Panc1 (cell line): Measurements from ENCODE around the gene CYP24A1. TPM values are rescaled to one million over a fixed set of nuclear protein-coding genes. Genes with fewer than 3 reads are reported as not detected.

Experiments used
- ATAC-seq: fragments of 200-7000 bp; cut with Tn5 transposase; 2 replicates; pipeline ENCODE4 v1.9.1; 2020; ENCODE audit warnings: mild to moderate bottlenecking, moderate library complexity
- BruUV-seq: library from RNA; stranded (reverse); fragments of 400-500 nt; replicated peaks from 2 replicates; lab custom pipeline; 2021; lab: Mats Ljungman, UMichigan
- CTCF ChIA-PET: fragments of 300-600 bp; sonication (Branson Sonifier 250); formaldehyde crosslinking; loops from one replicate; lab custom pipeline; 2022; ENCODE audit warnings: antibody characterized with exemption; lab: Charles Lee
- POLR2A ChIA-PET: fragments of 300-600 bp; sonication (Branson Sonifier 250); formaldehyde crosslinking; loops from one replicate; lab custom pipeline; 2022; ENCODE audit warnings: antibody characterized with exemption; lab: Charles Lee
- DNase-seq: peaks from one replicate; pipeline ENCODE4 v3.0.0-alpha.2; 2010; ENCODE audit warnings: low read depth, low spot score
- H3K27ac ChIP-seq: 2 replicates; pipeline ENCODE4 v1.5.1; 2011; ENCODE audit warnings: mild to moderate bottlenecking, low read length, inconsistent platforms
- H3K27me3 ChIP-seq: fragments of 200-500 bp; sonication (Bioruptor generic); 2 replicates; pipeline ENCODE4 v1.6.0; 2014; ENCODE audit warnings: low read length, inconsistent platforms; ENCODE audit not compliant: control insufficient read depth, insufficient read depth
- H3K36me3 ChIP-seq: fragments of 200-500 bp; sonication (Bioruptor generic); 2 replicates; pipeline ENCODE4 v1.5.1; 2014; ENCODE audit warnings: inconsistent platforms, mild to moderate bottlenecking, low read length, moderate library complexity; ENCODE audit not compliant: control insufficient read depth, insufficient read depth
- H3K4me1 ChIP-seq: 2 replicates; pipeline ENCODE4 v1.5.1; 2011; ENCODE audit warnings: inconsistent platforms, mild to moderate bottlenecking, low read length, moderate library complexity; ENCODE audit not compliant: control insufficient read depth, insufficient read depth
- H3K4me3 ChIP-seq, 2 experiments: 2 replicates each; pipeline ENCODE4 v1.5.1; 2011 to 2012; ENCODE audit warnings: low read depth in 2 of 2, low read length in 2 of 2, mild to moderate bottlenecking in 2 of 2, inconsistent platforms in 1 of 2, moderate library complexity in 1 of 2
- H3K9me3 ChIP-seq: fragments of 200-500 bp; sonication (Bioruptor generic); 2 replicates; pipeline ENCODE4 v1.5.1; 2014; ENCODE audit warnings: low read depth, mild to moderate bottlenecking, inconsistent platforms, low read length, moderate library complexity; ENCODE audit not compliant: control insufficient read depth, insufficient read depth
- CTCF ChIP-seq: fragments of 450-650 bp; IDR thresholded peaks from 2 replicates; pipeline ENCODE4 v1.5.1; 2017; ENCODE audit warnings: mild to moderate bottlenecking
- POLR2AphosphoS5 ChIP-seq: IDR thresholded peaks from 2 replicates; pipeline ENCODE4 v1.6.1; 2012; ENCODE audit warnings: mild to moderate bottlenecking, low read depth, low read length, moderate library complexity
- REST ChIP-seq, 2 experiments: IDR thresholded peaks; 2 replicates each; pipeline ENCODE4 v1.6.1; 2011 to 2012; ENCODE audit warnings: low read depth in 2 of 2, control low read depth in 1 of 2, low read length in 1 of 2, mild to moderate bottlenecking in 1 of 2, moderate library complexity in 1 of 2; ENCODE audit not compliant: insufficient read depth in 1 of 2
- SIN3A ChIP-seq: IDR thresholded peaks from 2 replicates; pipeline ENCODE4 v1.6.1; 2012; ENCODE audit warnings: low read depth, mild to moderate bottlenecking, low read length, moderate library complexity, borderline replicate concordance; ENCODE audit not compliant: insufficient read depth
- TCF7L2 ChIP-seq: IDR thresholded peaks from 2 replicates; pipeline ENCODE4 v1.6.1; 2011; ENCODE audit warnings: mild to moderate bottlenecking, low read depth, low read length, inconsistent platforms
- in situ Hi-C: cut with HindIII; loops from 2 replicates; pipeline ENCODE4 v1.10.0; 2016; ENCODE audit warnings: low sequenced_read_pairs, low pct_unique_long_range_greater_than_20kb
- intact Hi-C: fragments of 100-400 bp; cut with micrococcal nuclease; formaldehyde crosslinking; loops from one replicate; pipeline ENCODE4 v1.10.0; 2022; ENCODE audit not compliant: unreplicated experiment
- total RNA-seq: library from RNA; stranded (reverse); gene quantifications from one replicate; pipeline ENCODE4 v1.2.1, GENCODE V29; 2021; ENCODE audit not compliant: unreplicated experiment

The CYP24A1 gene
- total RNA-seq, 1 experiment from 2014 or later = 3.0 TPM

GRCh38 chr20:54174457-54175175, 830 bp upstream of the CYP24A1 start:
- Histone ChIP-seq H3K27ac (no peak overlapping the region), H3K4me3 (peak overlapping the region; percentile 40 to 49), H3K27me3 (peaks cover 17% of the 10 kb centered on the region), H3K9me3 (no peaks in the 10 kb centered on the region), H3K4me1 (peaks cover 10% of the 10 kb centered on the region), H3K36me3 (no peaks in the 10 kb centered on the region)
- DNase-seq (no peak), ATAC-seq (no peak)
- BruUV-seq = no TSS peak
- ChIA-PET CTCF (no interaction called here), POLR2A (no interaction called here)
- in situ Hi-C loops (no loop called here), intact Hi-C loops (no loop called here)
- TF ChIP-seq POLR2AphosphoS5 (no peak), SIN3A (no peak), REST (IDR thresholded peaks at IDR 0.05; ENCODE audit: insufficient read depth in 1 of 2, low read depth in 2 of 2, low read length in 1 of 2) (no peak), TCF7L2 (no peak), CTCF (no peak)

- no TSS peak for BruUV-seq
- TF ChIP-seq REST (IDR thresholded peaks at IDR 0.05; ENCODE audit: insufficient read depth in 1 of 2, low read depth in 2 of 2, low read length in 1 of 2) (no peak), CTCF (no peak), SIN3A (no peak), POLR2AphosphoS5 (no peak), TCF7L2 (no peak)
These were observed 732 bp downstream of the CYP24A1 start for GRCh38 chr20:54172856-54173652.

More at GRCh38 chr20:54172856-54173652, 732 bp downstream of the CYP24A1 start:
- intact Hi-C loops (no loop called here), in situ Hi-C loops (no loop called here)
- ATAC-seq (peak; percentile 74), DNase-seq (no peak)
- no peaks in the 10 kb centered on the region for H3K36me3 ChIP-seq
- CTCF ChIA-PET = interaction anchor here (0.7 kb wide), 1 partner anchor 27 kb away, joined by 4 read pairs; no protein-coding TSS in a partner anchor
- peaks cover 15% of the 10 kb centered on the region for H3K4me1 ChIP-seq
- peak overlapping the region; percentile 40 to 49 for H3K4me3 ChIP-seq
- H3K9me3 ChIP-seq = no peaks in the 10 kb centered on the region
- H3K27me3 ChIP-seq = peaks cover 18% of the 10 kb centered on the region
- H3K27ac ChIP-seq = no peak overlapping the region
- POLR2A ChIA-PET = no interaction called here
